ENCODE measurements around the gene NEK10.
A peak's percentile ranks its signal among the peaks of the same experiment; 100 is the strongest.
"Not testable (repeated sequence)": the region's sequence is repeated elsewhere in the genome, so short reads cannot be mapped to it uniquely, and the experiment has no call there.

The NEK10 gene

DNA sequence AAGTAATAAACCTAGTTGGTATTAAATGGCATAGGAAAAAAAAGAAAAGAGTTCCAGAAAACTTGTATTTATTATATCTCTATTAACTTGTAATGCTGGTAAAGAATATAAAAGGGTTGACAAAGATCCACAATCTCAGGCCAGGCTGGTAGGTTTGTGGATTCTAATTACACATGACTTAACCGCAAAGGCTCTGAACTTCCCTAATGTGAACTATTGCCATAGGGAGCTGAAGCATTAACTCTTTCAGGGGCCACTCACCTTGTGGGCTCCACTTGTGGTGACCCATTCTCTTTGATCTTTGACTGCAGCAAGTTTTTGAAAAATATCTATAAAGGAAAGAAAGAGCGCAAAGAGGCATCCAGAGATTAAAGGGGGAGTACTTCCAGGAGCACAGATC, 58.5 kb downstream of the NEK10 start:
- DNase-seq: no peak

DNA sequence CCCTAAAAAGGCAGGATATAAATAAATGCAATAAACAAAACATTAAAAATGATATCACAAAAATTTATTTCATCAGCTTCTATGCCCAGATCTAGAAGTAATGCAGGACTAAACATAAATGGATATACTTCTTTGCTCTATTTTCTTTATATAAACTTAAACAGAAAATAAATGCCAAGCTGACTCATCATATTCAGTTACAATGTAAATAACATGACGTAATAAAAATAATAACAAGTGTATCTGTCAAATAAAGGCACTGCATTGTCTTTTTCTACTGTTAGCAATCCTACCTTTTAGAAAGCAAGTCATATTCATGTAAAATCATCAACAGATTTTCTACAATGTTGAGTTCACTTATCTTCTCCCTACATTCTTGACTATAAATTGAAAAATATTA, 61.6 kb downstream of the NEK10 start:
- no peak for DNase-seq

DNA sequence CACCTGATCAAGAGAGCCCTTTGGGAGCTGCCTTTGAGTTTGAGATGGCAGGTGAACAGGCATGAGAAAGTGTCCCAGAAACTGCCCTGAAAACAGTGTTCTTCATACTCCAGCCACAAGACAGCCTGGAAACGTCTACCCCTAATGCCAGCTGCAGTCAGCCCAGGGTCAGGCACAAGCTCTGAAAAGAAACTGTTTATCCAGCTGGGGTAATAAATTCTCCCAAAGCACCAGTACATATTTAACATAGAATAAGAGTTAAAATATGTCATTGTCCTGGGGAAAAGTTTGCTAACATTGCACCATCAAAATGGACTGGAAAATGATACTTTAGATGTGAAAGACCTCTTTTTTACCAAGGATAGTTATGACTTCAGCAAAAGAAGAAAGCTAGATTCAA, 66.3 kb downstream of the NEK10 start:
- DNase-seq: no peak

DNA sequence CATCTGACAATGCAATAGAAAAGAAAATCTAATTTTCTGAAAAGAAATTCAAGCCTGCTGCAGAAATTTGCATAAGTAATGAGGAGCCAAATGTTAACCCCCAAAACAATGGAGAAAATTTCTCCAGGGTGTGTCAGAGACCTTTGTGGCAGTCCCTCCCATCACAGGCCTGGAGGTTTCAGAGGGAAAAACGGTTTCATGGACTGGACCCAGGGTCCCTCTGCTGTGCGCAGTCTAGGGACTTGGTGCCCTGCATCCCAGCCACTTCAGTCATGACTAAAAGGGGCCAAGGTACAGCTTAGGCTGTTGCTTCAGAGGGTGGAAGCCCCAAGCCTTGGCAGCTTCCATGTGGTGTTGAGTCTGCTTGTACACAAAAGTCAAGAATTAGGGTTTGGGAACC, 70.2 kb downstream of the NEK10 start:
- not testable (repeated sequence) for DNase-seq

DNA sequence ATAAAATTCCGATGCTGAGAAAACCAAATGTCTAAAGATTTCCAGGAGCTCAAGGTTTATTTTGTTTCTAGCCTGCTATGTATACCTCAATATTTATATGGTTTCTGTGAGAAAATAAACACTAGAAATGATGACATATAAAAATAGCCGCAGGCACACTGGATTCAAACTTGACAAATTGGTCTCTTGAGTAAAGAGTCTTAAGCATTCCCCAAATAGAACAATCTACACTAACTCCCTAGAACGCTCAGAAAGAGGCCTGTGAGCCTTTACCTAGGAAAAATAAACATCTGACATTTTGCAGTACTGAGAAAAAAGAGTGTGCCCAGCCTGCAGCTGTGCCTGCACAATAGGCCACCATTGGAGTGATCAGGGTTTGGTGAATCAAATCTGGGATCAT, 75.2 kb downstream of the NEK10 start:
- DNase-seq: no peak

DNA sequence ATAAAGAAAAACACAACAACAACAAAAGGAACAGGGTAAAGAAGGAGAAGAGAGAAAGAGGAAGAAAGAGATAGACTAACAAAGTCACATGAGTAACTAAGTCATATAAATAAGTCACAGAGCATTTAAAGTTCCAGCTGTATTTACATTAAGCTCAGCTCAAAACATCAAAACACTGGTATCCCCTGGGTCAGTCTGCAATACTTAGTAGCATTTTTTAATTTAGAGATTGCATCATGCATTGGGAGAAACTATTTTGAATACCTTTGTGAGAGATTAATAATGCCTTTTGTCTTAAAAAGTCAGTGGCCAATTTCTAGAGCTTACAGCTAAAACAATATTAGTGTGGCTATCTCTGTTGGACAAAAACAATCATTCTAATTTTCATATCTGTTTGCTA, 78.4 kb downstream of the NEK10 start:
- DNase-seq: no peak

DNA sequence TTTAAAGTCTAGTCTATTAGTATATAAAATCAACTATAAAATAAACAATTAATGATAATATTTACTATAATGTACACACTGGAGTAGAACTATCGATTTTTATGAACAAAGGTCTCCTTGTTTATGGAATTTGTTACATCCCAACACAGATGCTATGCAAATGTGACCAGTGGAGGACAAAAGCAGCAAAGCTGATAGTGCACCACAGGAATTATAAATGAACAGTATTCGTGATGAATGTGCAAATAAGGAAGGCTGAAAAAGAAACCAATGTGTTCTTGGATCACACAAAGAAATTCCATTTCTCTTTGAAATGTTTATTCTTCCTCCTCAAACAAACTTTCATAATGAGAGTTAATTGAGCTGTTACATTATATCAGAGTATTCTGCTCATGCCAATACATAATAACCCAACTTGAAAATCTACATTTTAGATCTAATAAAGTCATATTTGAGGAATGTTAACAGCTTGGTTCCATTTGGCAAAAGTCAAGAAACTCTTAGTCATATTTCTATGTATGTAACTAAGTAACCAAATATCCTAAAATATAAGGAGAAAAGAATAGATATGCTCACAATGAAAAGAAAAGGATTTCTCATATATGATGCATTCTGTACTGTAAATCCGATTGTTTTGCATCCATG, 79.3 kb downstream of the NEK10 start:
- DNase-seq: no peak

DNA sequence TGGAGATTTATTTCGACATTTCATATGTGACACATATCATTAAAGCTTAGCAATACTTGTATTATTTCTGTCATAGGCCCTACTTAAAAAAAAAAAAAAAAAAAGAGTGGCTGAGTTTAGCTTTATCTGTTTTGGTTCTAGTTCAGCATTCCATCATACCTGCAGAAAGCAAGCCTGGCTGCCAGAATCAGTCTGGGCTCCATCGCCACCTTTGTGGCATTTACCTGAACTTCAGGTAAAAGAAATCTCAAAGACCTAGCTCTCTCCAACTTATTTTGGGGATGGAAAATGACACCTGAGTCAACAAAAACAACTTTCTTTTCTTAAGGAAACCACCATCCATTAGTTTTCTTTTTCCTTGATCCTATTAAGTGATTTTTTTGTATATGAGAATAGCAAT, 82.1 kb downstream of the NEK10 start:
- no peak for DNase-seq

DNA sequence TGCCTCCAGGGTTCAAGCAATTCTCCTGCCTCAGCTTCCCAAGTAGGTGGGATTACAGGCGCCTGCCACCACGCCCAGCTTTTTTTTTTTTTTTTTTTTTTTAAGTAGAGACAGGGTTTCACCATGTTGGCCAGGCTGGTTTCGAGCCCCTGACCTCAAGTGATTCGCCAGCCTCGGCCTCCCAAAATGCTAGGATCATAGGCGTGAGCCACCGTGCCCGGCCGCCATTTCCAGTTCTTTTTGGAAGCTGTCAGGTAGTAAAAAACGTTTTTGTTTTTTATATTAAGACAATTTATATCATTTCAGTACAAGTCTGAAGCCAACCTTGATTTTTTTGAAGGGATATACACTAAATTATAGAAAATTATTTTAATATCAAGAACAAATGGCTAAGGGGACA, 82.7 kb downstream of the NEK10 start:
- not testable (repeated sequence) for DNase-seq

DNA sequence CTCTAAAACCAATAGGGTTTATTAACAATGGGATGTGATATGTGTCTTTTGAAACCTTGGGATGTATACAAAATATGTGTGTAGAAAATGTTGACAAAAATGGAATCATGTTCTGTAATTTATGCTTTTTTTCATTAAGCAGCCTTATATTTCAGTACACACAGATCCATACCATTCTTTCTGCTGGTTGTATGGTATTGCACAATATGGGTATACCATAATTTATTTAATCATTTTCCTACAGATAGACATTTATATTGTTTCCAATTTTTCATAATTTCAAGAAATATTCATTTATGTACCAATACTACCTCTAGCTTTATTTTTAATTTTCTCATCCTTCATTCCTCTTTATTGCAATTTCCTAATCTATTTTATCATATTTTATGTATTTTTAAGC, 83.5 kb downstream of the NEK10 start:
- no peak for DNase-seq

DNA sequence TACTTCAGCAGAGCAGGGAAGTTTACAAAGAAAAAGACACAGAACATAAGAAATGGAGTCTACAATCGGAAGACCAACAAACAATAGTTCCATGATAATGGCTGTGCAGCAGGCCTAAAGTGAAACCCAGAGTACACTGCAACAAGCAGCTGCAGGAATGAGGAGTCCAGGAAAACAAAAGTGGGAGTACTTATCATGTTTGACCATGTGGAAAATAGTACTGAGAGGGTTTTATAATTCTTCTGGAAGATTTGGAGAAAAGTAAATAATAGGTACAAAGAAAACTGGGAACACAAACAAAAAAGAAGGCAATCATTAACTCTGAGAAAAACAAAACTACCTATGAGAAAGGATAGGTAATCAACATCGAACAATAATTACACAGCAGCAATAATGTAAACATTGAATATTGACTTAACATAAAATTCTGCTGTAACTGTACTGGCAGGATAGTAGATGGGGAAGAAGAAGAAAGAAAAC, 87.5 kb downstream of the NEK10 start:
- no peak for DNase-seq

DNA sequence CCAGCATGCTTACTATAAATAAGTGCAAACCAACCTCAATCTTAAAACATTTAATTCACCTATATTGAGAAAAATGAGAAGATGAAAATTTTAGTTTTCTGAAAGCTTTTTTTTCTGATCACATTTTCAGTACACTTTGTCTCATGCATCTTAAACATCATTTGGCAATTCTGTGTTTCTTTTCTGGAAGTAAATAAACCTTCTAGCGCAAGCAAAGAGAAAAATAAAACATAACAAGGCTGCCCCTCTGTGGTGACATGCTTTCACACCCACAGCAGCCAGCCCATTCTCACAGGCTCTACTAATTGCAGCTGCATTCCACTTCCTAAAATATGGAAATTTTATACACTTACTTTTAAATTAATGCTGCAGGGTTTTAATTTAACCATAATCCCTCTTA, 90.1 kb downstream of the NEK10 start:
- DNase-seq: no peak

DNA sequence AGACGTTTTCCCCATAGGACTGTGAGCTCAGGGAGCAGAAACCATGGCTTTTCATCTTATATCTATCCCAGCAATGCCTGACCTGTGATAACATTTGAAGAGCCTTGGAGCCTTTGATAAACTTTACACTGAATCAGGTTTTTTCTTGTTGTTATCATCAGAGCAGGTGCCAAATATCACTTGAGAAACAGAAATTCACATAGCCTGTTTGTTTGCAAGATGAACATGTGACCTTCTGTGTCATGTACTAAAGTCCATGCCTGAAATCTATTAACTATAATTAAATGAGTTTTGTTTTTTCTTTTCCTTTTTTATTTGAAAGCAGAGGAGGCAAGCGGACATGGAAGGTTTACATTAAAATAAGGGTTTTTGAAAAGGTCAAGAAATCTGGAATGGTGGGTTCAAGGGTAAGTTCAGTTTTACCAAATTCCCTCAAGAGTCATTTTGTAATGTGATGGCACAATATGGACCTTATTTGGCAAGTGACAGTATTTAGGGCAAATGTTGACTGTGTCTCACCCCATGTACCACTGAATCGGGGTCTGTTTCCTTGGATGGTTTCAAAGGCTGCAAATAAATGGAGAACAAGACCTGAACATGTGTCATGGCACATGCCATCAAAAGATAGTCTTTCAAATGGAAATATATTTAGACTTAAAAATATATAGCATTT, 90.7 kb downstream of the NEK10 start:
- DNase-seq: no peak

DNA sequence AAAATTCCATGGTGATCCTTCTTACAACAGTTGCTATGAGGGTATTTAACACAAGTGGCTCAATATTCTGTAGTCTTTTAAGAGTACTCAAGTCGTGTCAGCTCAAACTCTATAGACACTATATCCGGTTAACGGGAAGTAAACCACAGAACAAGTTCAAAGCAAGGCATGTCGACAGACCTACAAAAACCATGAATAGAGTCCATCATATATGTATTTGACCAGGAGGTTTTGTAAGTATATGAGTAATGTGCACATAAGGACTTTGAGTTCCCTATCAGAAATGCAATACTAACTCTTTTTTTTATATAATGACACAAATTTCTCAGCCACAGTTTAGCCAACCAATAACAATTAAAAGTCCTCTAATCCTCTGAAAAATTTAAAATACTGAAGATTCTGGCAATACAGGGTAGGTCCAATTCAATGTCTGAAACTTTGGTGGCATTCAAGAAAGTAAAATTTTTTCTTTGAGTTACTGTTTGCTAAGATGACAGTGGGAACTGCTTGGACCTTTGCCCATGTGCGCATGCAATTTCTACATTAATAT, 93.7 kb downstream of the NEK10 start:
- no peak for DNase-seq

DNA sequence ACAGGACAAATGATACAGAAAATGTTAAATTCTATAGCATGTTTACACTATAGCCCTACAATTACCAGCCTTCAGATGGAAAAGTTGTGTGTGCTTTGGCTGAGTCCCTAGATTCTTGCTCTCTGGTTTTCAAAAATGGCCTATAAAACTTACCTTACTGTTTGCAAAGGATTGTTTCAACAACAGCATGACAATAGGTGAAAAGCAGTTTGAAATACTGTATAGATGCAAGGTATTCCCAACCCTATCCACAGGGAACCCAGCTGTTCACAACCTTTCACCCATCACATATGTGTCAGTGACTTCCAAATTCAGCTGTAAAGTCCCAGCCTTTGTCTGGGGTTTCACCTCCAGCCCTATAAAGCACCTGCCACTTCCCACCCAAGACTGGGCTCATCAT, 97.3 kb downstream of the NEK10 start:
- no peak for DNase-seq

DNA sequence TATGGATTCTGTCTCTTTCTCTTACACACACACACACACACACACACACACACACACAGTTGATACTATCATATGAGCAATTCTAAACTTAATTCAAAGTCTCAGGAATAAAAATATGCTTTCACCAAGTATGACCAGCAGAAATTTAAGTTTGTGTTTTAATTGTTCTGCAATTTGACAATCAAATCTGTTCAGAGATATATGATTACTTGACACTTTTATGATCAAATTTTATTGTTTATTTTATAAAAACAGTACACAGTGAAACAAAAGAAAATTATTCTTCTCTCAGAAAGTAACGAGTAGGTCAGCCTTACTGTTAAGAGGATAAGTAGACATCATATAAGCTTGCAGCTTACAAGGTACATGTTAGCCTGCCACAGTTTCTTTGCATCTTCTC, 114.3 kb downstream of the NEK10 start:
- DNase-seq: no peak

DNA sequence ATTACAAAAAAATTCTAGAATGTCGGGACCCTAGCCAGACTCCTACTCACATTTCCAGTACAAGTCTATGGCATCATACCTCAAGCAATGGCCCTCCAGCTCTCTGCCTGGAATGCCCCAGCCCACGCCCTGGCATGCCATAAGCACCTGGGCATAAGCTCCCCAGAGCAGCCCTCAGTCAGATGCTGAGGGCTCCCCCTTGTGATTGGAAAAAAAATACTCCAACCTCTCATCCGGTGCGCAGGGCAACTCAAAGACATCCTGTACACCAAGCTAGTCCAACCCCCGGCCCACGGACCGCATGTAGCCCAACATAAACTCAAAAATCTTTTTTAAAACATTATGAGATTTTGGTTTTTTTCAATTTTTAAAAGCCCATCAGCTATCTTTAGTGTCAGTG, 115.4 kb downstream of the NEK10 start:
- DNase-seq: no peak

DNA sequence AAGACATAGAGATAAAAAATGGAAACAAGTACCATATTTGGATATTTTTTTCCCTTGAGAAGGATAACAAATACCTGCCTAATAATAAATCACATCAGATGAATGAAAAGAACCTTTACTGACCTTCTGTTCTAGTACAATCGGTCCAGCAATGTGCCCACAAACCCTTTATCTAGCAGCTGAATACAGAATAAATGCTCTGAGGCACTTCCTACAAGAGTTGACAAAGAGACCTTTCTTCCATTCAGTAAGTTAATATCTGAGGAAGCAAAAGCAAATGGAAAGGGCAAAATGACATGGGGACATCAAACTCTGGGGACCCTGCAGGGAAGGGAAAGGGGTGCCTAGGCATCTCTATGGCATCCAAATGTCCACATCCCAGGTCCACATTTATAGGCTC, 115.8 kb downstream of the NEK10 start:
- no peak for DNase-seq

DNA sequence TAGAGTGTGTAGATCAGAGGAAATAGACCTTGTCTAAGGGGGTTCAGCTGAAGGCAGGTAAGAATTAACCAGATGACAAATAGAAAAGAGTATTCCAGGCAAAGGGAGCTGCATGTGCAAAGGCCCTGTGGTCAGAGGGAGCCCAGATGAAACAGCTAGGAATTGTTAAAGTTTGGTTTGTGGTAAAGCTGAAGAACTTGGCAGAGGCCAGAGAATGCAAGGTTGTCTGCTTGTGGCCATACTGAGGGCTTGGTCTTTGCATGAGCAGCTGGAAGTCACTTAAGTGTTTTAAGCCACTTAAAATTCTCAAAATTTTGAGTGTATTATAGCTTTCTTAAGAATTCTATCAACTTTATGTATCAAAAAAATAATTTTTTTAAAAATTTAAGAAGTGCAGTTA, 116.5 kb downstream of the NEK10 start:
- DNase-seq: no peak

DNA sequence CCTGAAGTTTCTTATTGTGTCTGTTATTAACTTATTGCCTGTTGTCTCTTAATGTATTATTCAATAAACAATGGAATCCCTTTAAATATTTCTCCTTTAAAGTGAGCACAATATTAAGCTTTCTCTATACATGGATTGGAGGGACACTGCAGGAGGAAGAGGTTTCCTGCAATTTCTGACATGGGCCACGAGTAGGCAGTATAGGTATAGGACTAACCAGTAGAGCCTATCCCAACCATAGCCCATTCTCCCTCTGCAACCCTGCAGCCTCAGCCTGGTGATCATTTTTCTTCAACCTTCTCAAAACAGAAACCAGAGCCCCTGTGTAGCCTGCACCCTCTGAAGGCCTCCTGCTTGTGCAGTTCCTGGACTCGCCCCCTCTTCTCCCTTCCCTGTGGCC, 124.8 kb downstream of the NEK10 start:
- no peak for DNase-seq

DNA sequence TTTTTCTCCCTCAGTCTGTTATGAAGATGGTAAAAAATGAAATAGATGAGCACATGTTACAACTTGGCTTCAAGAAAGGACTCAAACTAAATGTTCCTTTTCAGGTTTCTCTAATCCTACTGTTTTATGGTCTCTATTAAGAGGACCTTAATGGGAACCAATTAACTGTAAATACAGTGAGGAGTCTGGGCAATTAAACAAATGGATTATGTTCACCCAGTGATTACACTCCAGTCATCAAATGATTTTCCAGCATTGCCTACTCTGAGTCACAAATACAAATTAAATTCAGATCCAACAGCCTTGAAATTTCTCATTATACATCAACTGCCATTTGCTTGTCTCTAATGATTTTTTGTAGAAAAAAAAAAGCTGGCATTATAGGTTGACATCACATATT, 129.2 kb downstream of the NEK10 start:
- DNase-seq: peak; percentile 64

DNA sequence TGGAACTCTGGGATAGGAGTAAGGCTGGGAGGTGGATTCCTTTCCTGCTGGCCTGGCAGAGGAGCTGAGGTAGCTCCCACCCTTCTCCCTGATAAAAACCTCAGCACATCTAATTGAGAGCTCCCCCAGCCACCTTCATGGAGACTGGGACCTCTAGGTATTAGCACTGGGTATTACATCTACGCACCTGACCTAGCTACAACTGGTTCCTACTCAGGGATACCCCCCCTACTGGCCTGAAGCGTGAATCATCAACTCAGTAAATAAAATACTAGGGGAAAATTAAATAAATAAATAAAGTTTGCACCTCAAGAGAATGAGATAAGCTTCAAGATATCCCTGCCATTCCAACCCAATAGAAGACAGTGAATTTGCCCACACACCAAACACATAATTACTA, 140.4 kb downstream of the NEK10 start:
- no peak for DNase-seq

DNA sequence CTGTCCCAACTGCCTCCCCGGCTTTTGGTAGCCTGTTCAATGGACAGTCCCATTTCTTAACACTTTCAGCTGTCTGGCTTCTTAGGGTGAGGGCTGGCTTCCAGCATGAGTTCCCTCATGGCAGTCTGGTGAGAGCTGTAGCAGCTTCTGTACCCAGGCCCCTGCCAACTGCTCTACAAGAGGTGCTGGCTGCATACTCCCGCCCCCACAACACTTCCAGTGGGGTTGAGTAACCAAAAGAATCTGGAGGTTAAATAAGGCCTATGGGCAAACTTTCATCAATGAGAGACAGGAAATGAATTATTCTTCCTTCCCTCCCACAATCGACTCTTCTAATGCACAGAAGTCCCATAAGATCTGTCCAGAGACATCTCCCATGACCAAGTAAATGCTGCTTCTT, 145.0 kb downstream of the NEK10 start:
- no peak for DNase-seq

DNA sequence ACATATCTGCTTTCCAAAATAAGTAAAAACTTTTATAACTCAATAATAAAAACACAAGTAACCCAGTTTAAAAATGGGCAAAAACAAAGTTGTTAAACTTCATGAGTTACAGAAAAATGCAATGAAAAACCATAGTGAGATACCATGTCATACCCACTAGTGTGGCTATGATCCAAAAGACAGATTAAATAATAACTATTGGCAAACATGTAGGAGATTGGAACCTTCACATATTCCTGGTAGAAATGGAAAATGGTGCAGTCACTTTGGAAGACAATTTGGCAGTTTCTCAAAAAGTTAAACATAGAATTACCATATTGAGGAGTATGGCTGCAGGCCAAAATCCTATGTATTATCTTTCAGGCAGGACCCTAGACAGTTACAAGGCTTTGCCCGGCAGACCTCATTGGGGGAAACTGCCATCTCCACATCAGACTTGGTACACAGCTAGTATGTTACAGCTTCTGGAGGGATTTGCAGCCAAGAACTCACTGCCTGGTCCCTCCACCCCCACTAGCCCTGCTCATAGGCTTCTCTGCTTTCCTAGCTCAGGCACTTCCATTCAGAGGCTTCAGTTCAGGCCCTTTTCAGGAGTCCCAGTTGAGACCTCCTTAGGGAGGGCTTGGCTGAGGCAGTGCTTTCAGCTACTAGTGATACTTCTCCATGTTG, 147.8 kb downstream of the NEK10 start:
- no peak for DNase-seq
